ENCODE measurements around the gene INTU.

- TF ChIP-seq CTCF (conservative IDR thresholded peaks at IDR 0.05; ENCODE audit: low read length) (no peak), EZH2phosphoT487 (IDR thresholded peaks at IDR 0.05; ENCODE audit: borderline replicate concordance) (no peak)
Measured at GRCh38 chr4:127686658-127687057, 53.9 kb downstream of the INTU start.
